ENCODE results near the gene NTSR2. TPM values are rescaled to one million over a fixed set of nuclear protein-coding genes. Genes with fewer than 3 reads are reported as not detected.

NTSR2 gene
- total RNA-seq, 5 donors from 2014 or later (not counting 1 experiment from before 2014, with no cell fraction given): not detected

GRCh38 chr2:11611251-11611650 lies 58.7 kb downstream of the NTSR2 start:
- DNase-seq: no peak
- H3K27ac Mint-ChIP-seq: no peak overlapping the region
- no peak overlapping the region for H3K4me3 Mint-ChIP-seq
- Histone ChIP-seq H3K4me3 (ENCODE audit: control insufficient read depth in 1 of 2, extremely low read depth in 1 of 2, low read length in 1 of 2) (no peak overlapping the region), H3K27ac (ENCODE audit: low read length) (no peak overlapping the region), H3K9me3 (no peaks in the 10 kb centered on the region), H3K4me1 (ENCODE audit: control insufficient read depth in 1 of 2, extremely low read depth in 1 of 2, insufficient read depth in 2 of 2, low read length in 2 of 2) (no peaks in the 10 kb centered on the region), H3K27me3 (replicated peaks in 1 of 2; ENCODE audit: control insufficient read depth in 2 of 2, extremely low read depth in 1 of 2, insufficient read depth in 2 of 2, low read length in 1 of 2) (peaks cover 0 to 7% of the 10 kb centered on the region in 2 experiments), H3K36me3 (ENCODE audit: control insufficient read depth in 2 of 2, extremely low read depth in 1 of 2, insufficient read depth in 1 of 2, low read length in 1 of 2) (no peaks in the 10 kb centered on the region)
- POLR2A ChIA-PET: no interaction called here
- WGBS (ENCODE audit: insufficient coverage): 87% methylated on average over 4 of the region's 5 CpGs
- no peaks in the 10 kb centered on the region for H3K36me3 Mint-ChIP-seq
- no peaks in the 10 kb centered on the region for H3K9me3 Mint-ChIP-seq
- H3K4me1 Mint-ChIP-seq: no peaks in the 10 kb centered on the region
- peaks cover 0 to 12% of the 10 kb centered on the region in 2 donors for H3K27me3 Mint-ChIP-seq
- ATAC-seq (replicated peaks in 1 of 4): no peak
- CTCF ChIA-PET: interaction anchor here in 1 of 2 donors (0.6 kb wide), 1 partner anchor 339 kb away, joined by 3 read pairs; no protein-coding TSS in a partner anchor

GRCh38 chr2:11610624-11611242 lies 59.3 kb downstream of the NTSR2 start:
- no peaks in the 10 kb centered on the region for H3K36me3 Mint-ChIP-seq
- H3K27me3 Mint-ChIP-seq: peaks cover 0 to 11% of the 10 kb centered on the region in 2 donors
- Histone ChIP-seq H3K9me3 (no peaks in the 10 kb centered on the region), H3K4me1 (ENCODE audit: control insufficient read depth in 1 of 2, extremely low read depth in 1 of 2, insufficient read depth in 2 of 2, low read length in 2 of 2) (no peaks in the 10 kb centered on the region), H3K4me3 (ENCODE audit: control insufficient read depth in 1 of 2, extremely low read depth in 1 of 2, low read length in 1 of 2) (no peak overlapping the region), H3K27ac (ENCODE audit: low read length) (no peak overlapping the region), H3K27me3 (replicated peaks in 1 of 2; ENCODE audit: control insufficient read depth in 2 of 2, extremely low read depth in 1 of 2, insufficient read depth in 2 of 2, low read length in 1 of 2) (peaks cover 0 to 7% of the 10 kb centered on the region in 2 experiments), H3K36me3 (ENCODE audit: control insufficient read depth in 2 of 2, extremely low read depth in 1 of 2, insufficient read depth in 1 of 2, low read length in 1 of 2) (no peaks in the 10 kb centered on the region)
- H3K9me3 Mint-ChIP-seq: no peaks in the 10 kb centered on the region
- DNase-seq: no peak
- no peaks in the 10 kb centered on the region for H3K4me1 Mint-ChIP-seq
- WGBS (ENCODE audit: insufficient coverage): 95% methylated on average over 37 of the region's 38 CpGs
- CTCF ChIA-PET: no interaction called here
- no peak overlapping the region for H3K27ac Mint-ChIP-seq
- no peak overlapping the region for H3K4me3 Mint-ChIP-seq
- ATAC-seq (replicated peaks in 1 of 4): no peak
- POLR2A ChIA-PET: no interaction called here

Other genes starting within 250 kb of the NTSR2 start
- 1 to 10 TPM; 4.8 to 9.5 (median 9.1) TPM for gene E2F6, start 204.0 kb downstream of the NTSR2 start, total RNA-seq
- gene GREB1, start 136.2 kb downstream of the NTSR2 start, total RNA-seq: 1 to 10 TPM in 1 of 5 donors, under 1 TPM in 4; 0.23 to 1.2 (median 0.63) TPM
- 100 to 1,000 TPM in 2 of 5 donors, 10 to 100 TPM in 3; 67.1 to 102 (median 88.0) TPM for gene LPIN1, start 76.4 kb upstream of the NTSR2 start, total RNA-seq

Measured in T-cell (primary cell).